LoVo (cell line): ENCODE results near the gene BTC.
"Not testable (repeated sequence)": the region's sequence is repeated elsewhere in the genome, so short reads cannot be mapped to it uniquely, and the experiment has no call there.

Source experiments
- DNase-seq: peaks from one replicate; pipeline ENCODE4 v3.0.0-alpha.2; 2016; ENCODE audit warnings: low spot score

Gene BTC

GRCh38 chr4:74757136-74757535 is 37.2 kb downstream of the BTC start:
- DNase-seq = no peak

GRCh38 chr4:74755486-74755885 is 38.8 kb downstream of the BTC start:
- DNase-seq = no peak

- no peak for DNase-seq
These were observed 40.1 kb downstream of the BTC start for GRCh38 chr4:74754218-74754617.

GRCh38 chr4:74752798-74753197 is 41.5 kb downstream of the BTC start:
- no peak for DNase-seq

GRCh38 chr4:74751856-74752255 is 42.5 kb downstream of the BTC start:
- DNase-seq = no peak

- no peak for DNase-seq
These were observed 43.1 kb downstream of the BTC start for GRCh38 chr4:74751247-74751646.

- no peak for DNase-seq
These were observed 52.1 kb downstream of the BTC start for GRCh38 chr4:74742185-74742584.

GRCh38 chr4:74738464-74739143 is 55.7 kb downstream of the BTC start:
- DNase-seq = no peak

- DNase-seq = no peak
These were observed 59.3 kb downstream of the BTC start for GRCh38 chr4:74734995-74735394.

- DNase-seq = no peak
These were observed 60.6 kb downstream of the BTC start for GRCh38 chr4:74733756-74734155.

GRCh38 chr4:74724979-74725378 is 69.3 kb downstream of the BTC start:
- no peak for DNase-seq

- DNase-seq = no peak
These were observed 77.9 kb downstream of the BTC start for GRCh38 chr4:74716436-74716765.

- peak; percentile 9 for DNase-seq
These were observed 78.5 kb downstream of the BTC start for GRCh38 chr4:74715706-74716435.

- DNase-seq = no peak
These were observed 79.7 kb downstream of the BTC start for GRCh38 chr4:74714611-74715130.

- not testable (repeated sequence) for DNase-seq
These were observed 86.2 kb downstream of the BTC start for GRCh38 chr4:74708135-74708534.
